Endothelial cell of umbilical vein (primary cell): ENCODE measurements around the gene CCDC69.

ENCODE experiments used
- CTCF ChIP-seq, 2 donors: IDR thresholded peaks; 1 replicate in 1 of 2; 2 replicates in 1 of 2; pipeline ENCODE4 v1.5.1; 2011; ENCODE audit warnings: low read length in 2 of 2, mild to moderate bottlenecking in 2 of 2, moderate library complexity in 2 of 2, control low read depth in 1 of 2, inconsistent platforms in 1 of 2, low read depth in 1 of 2; ENCODE audit not compliant: insufficient read depth in 1 of 2; ENCODE audit errors: extremely low read depth in 1 of 2
- GATA2 ChIP-seq: IDR thresholded peaks from 2 replicates; pipeline ENCODE4 v1.7.0; 2011; ENCODE audit warnings: low read depth, mild to moderate bottlenecking, moderate library complexity, mixed read lengths, low read length; ENCODE audit not compliant: insufficient read length, insufficient read depth
- JUN ChIP-seq: IDR thresholded peaks from 2 replicates; pipeline ENCODE4 v1.6.1; 2011; ENCODE audit warnings: borderline replicate concordance, low read depth; ENCODE audit not compliant: insufficient read length, insufficient read depth
- POLR2AphosphoS5 ChIP-seq: IDR thresholded peaks from 2 replicates; pipeline ENCODE4 v1.6.1; 2012; ENCODE audit warnings: low read depth, mild to moderate bottlenecking, control low read depth, low read length, moderate library complexity; ENCODE audit not compliant: insufficient read depth

DNA sequence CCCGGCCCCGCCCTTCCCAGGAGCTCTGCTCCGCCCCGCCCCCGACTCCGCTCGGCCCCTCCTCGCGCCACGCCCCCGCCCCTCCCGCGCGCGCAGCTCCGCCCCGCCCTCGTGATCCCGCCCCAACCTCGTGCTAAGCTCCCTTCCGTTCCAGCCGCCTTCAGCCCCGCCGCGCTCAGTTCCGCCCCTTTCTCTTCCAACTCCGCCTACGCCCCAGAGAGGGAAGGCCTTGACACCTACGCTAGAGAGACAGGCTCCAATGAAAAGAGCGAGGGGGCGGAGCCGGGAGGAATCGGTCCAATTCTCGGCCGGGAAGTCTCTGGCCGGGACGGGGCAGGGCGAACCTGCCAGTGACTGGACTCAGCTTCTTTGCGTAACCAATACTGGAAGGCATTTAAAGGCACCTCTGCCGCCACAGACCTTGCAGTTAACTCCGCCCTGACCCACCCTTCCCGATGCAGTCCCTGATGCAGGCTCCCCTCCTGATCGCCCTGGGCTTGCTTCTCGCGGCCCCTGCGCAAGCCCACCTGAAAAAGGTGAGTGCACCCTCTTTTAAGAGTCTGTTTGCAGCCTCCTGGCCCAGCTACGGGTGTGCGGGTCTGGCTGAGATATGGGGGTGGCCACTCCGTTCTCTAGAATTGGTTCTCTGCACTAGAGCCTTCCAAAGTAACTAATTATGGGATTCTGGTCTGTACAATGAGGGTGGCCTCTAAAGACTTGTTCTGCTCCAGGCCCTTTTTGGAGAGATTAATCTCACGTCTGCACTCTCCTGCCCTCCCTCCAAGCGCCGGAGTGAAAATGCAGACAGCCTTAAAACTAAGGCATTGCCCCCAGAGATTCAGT lies 29.1 kb upstream of the CCDC69 start, which contains the start of gene GM2A:
- TF ChIP-seq CTCF (IDR thresholded peaks at IDR 0.05; ENCODE audit: extremely low read depth in 1 of 2, insufficient read depth in 1 of 2, low read depth in 1 of 2, low read length in 2 of 2) (no peak), JUN (no peak), GATA2 (no peak), POLR2AphosphoS5 (peak; percentile 27)
